K562 (cell line): ENCODE data around the gene CCDC18. TPM values are rescaled to one million over a fixed set of nuclear protein-coding genes. Genes with fewer than 3 reads are reported as not detected.

ENCODE experiments used
- ARID2 ChIP-seq: fragments of 450-650 bp; IDR thresholded peaks from 2 replicates; pipeline ENCODE4 v1.6.1; 2017; ENCODE audit warnings: antibody characterized with exemption, mild to moderate bottlenecking
- E2F3 ChIP-seq: fragments of 250-450 bp; sonication (Bioruptor Pico); IDR thresholded peaks from 2 replicates; pipeline ENCODE4 v1.4.0; 2020; ENCODE audit warnings: mild to moderate bottlenecking
- EGR1 ChIP-seq: fragments of 450-650 bp; conservative IDR thresholded peaks from 2 replicates; pipeline ENCODE4 v1.6.1; 2017; ENCODE audit warnings: mild to moderate bottlenecking
- ELF1 ChIP-seq: fragments of 200-800 bp; sonication (Bioruptor generic); IDR thresholded peaks from 2 replicates; pipeline ENCODE4 v1.6.1; 2016; ENCODE audit warnings: missing genetic modification characterization, missing compliant biosample characterization
- HDGF ChIP-seq: fragments of 450-650 bp; IDR thresholded peaks from 2 replicates; pipeline ENCODE4 v1.6.1; 2016
- HEY1 ChIP-seq: fragments of 250-450 bp; sonication (Bioruptor Pico); IDR thresholded peaks from 2 replicates; pipeline ENCODE4 v1.5.0; 2020; ENCODE audit warnings: mild to moderate bottlenecking, moderate library complexity, borderline replicate concordance
- KDM1A ChIP-seq, 2 experiments: fragments of 450-650 bp; IDR thresholded peaks; 2 replicates each; pipeline ENCODE4 v1.6.1; 2016; ENCODE audit warnings: mild to moderate bottlenecking in 2 of 2
- NKRF ChIP-seq: fragments of 450-650 bp; IDR thresholded peaks from 2 replicates; pipeline ENCODE4 v1.6.1; 2016; ENCODE audit warnings: borderline replicate concordance
- RBM22 ChIP-seq: fragments of 200-400 bp; formaldehyde crosslinking; IDR thresholded peaks from 2 replicates; pipeline ENCODE4 v1.6.1; 2018; ENCODE audit warnings: low read length, low read depth; ENCODE audit not compliant: poor library complexity, severe bottlenecking
- SMARCB1 ChIP-seq: IDR thresholded peaks from 2 replicates; pipeline ENCODE4 v1.6.1; 2011; ENCODE audit warnings: improper control_type of control experiment, low read depth; ENCODE audit not compliant: insufficient read length
- ZKSCAN8 ChIP-seq: fragments of 200-800 bp; sonication (Bioruptor generic); IDR thresholded peaks from 2 replicates; pipeline ENCODE4 v1.6.1; 2016; ENCODE audit warnings: missing genetic modification characterization, missing compliant biosample characterization
- polyA plus RNA-seq, 8 experiments: library from polyadenylated mRNA; depleted of rRNA in 4 of 8; stranded (reverse) in 5 of 8; unstranded in 3 of 8; fragments of >200 nt; fragmentation: Nextera tagmentation in 2 of 8; fragmentation: Illumina TruSeq in 1 of 8; extraction: Ambion mirVana in 2 of 8; extraction: Trizol in 1 of 8; gene quantifications; 2 replicates each; pipeline versions ENCODE4 v1.2.1 to v1.2.3, GENCODE V29; 2011 to 2014; ENCODE audit warnings: inconsistent platforms in 1 of 8, missing spikeins in 1 of 8
- total RNA-seq, 7 experiments: library from RNA; depleted of rRNA in 6 of 7; stranded (reverse); fragments of >200 nt in 6 of 7; fragmentation: Illumina TruSeq in 2 of 7; extraction: Trizol in 2 of 7; gene quantifications; 2 replicates each; pipeline versions ENCODE4 v1.2.1 to v1.2.3, GENCODE V29; 2011 to 2021; ENCODE audit warnings: low replicate concordance in 1 of 7
- TF ChIP-seq, protein P1 (sequence below): fragments of 250-450 bp; sonication (Bioruptor Pico); IDR thresholded peaks from 2 replicates; pipeline ENCODE4 v1.4.0; 2020
- TF ChIP-seq, protein P2 (sequence below): conservative IDR thresholded peaks from 2 replicates; pipeline ENCODE4 v1.6.1; 2011; ENCODE audit warnings: low read depth, mild to moderate bottlenecking, low read length; ENCODE audit not compliant: control insufficient read depth

Gene CCDC18
- total and polyA plus RNA-seq, 9 of the 15 experiments (the other 6 are each of a cell fraction or from before 2014, with no cell fraction given) = 19.5 to 34.2 (median 24.3) TPM

DNA sequence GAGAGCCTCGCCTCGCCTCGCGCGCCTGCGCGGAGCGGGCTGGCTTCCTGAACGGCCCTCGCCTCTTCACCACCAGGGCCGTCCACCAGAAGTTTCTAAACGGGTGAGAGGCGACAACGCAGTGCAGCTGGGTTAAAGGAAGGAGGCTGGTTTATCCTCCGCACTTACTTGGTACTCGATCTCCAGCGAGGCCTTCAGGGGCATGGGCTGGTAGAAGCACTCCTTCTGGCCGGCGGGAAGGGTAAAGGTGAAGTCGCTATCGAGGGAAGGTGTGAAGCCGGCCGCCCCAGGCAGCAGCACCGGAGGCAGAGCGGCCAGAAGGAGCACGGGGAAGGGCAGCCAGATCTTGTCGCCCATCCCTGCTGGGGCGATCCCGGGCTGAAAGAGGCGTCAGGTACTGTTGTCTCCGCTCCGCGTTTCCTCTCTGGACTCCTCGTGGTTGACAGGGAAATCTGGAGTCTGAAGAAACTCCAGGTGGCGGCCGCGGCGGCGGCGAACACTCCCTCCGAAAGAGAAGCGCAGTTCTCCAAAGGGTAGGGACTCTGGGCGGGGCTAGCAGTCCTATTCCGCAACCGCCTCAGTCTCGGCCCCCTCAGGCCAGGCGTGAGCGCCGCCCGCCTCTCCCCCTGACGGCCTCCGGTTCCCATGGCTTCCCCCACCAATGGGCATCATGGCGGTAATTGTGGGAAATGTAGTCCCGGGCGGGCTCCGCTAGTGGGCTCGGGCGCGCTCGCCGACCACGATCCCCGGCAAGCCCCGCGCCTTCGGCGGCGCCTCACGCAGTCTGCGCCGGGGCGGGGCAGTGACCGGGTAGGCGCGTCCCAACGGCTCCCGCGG, 420 bp upstream of the CCDC18 start, which contains the start of gene TMED5 (continued):
- no peak for TF ChIP-seq KDM1A (IDR thresholded peaks at IDR 0.05)
- TF ChIP-seq RBM22 = peak; percentile 68
- no peak for TF ChIP-seq HDGF
- peak; percentile 82; the same call in 1 of the 2 replicates for TF ChIP-seq NKRF
- TF ChIP-seq E2F3 (CRISPR knock-in tag) = no peak
- no peak for TF ChIP-seq HEY1 (CRISPR knock-in tag)
- TF ChIP-seq, protein P1, sequence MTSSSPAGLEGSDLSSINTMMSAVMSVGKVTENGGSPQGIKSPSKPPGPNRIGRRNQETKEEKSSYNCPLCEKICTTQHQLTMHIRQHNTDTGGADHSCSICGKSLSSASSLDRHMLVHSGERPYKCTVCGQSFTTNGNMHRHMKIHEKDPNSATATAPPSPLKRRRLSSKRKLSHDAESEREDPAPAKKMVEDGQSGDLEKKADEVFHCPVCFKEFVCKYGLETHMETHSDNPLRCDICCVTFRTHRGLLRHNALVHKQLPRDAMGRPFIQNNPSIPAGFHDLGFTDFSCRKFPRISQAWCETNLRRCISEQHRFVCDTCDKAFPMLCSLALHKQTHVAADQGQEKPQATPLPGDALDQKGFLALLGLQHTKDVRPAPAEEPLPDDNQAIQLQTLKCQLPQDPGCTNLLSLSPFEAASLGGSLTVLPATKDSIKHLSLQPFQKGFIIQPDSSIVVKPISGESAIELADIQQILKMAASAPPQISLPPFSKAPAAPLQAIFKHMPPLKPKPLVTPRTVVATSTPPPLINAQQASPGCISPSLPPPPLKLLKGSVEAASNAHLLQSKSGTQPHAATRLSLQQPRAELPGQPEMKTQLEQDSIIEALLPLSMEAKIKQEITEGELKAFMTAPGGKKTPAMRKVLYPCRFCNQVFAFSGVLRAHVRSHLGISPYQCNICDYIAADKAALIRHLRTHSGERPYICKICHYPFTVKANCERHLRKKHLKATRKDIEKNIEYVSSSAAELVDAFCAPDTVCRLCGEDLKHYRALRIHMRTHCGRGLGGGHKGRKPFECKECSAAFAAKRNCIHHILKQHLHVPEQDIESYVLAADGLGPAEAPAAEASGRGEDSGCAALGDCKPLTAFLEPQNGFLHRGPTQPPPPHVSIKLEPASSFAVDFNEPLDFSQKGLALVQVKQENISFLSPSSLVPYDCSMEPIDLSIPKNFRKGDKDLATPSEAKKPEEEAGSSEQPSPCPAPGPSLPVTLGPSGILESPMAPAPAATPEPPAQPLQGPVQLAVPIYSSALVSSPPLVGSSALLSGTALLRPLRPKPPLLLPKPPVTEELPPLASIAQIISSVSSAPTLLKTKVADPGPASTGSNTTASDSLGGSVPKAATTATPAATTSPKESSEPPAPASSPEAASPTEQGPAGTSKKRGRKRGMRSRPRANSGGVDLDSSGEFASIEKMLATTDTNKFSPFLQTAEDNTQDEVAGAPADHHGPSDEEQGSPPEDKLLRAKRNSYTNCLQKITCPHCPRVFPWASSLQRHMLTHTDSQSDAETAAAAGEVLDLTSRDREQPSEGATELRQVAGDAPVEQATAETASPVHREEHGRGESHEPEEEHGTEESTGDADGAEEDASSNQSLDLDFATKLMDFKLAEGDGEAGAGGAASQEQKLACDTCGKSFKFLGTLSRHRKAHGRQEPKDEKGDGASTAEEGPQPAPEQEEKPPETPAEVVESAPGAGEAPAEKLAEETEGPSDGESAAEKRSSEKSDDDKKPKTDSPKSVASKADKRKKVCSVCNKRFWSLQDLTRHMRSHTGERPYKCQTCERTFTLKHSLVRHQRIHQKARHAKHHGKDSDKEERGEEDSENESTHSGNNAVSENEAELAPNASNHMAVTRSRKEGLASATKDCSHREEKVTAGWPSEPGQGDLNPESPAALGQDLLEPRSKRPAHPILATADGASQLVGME (CRISPR knock-in tag) = 0 out of 2 replicates have a peak, but pooled peaks have one; percentile 8
- peak; percentile 25; the same call in 1 of the 2 replicates for TF ChIP-seq ELF1 (tag)
- no peak for TF ChIP-seq ZKSCAN8 (CRISPR knock-in tag)
- no peak for TF ChIP-seq SMARCB1
- TF ChIP-seq EGR1 = peak; percentile 69
- TF ChIP-seq, protein P2, sequence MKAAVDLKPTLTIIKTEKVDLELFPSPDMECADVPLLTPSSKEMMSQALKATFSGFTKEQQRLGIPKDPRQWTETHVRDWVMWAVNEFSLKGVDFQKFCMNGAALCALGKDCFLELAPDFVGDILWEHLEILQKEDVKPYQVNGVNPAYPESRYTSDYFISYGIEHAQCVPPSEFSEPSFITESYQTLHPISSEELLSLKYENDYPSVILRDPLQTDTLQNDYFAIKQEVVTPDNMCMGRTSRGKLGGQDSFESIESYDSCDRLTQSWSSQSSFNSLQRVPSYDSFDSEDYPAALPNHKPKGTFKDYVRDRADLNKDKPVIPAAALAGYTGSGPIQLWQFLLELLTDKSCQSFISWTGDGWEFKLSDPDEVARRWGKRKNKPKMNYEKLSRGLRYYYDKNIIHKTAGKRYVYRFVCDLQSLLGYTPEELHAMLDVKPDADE = peak; percentile 91
- TF ChIP-seq ARID2 = no peak
